ENCODE results near the gene TPSD1.

DNA sequence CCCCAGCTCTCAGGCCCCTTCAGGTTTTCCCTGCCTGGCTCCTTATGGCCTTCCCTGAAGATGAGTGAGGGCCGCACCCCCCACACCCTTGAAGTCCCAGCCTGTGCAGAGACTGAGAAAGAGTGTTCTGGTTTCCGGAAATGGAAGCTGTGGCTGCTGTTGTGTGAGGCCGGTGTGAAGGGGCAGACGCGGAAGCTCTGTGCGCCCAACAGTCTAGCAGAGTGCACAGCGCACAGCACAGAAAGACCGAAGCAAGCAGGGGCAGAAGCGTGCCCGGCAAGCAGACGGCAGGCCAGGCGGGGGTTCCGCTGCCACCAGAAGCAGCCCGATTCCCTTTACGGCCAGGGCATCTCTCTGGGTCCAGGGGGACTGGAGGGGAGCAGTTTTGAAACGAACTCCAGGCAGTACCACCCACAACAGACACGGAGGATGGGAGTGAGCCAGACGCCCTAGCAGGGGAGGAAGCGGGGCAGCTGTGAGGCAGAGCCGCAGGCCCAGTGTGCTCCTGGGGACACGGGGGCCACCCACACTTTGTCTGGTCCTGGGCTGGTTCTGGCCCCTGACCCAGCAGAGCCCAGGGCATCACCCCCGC, 47.5 kb upstream of the TPSD1 start:
- TF ChIP-seq YY1 (IDR thresholded peaks at IDR 0.05; ENCODE audit: insufficient read depth, insufficient read length) = no peak
- TF ChIP-seq ZNF274 (IDR thresholded peaks at IDR 0.05; ENCODE audit: low read depth, low read length) = no peak
- TF ChIP-seq SUZ12 (IDR thresholded peaks at IDR 0.05; ENCODE audit: extremely low read depth, insufficient read depth, insufficient read length) = no peak
